ENCODE data around the gene SSU72.

Gene SSU72

DNA sequence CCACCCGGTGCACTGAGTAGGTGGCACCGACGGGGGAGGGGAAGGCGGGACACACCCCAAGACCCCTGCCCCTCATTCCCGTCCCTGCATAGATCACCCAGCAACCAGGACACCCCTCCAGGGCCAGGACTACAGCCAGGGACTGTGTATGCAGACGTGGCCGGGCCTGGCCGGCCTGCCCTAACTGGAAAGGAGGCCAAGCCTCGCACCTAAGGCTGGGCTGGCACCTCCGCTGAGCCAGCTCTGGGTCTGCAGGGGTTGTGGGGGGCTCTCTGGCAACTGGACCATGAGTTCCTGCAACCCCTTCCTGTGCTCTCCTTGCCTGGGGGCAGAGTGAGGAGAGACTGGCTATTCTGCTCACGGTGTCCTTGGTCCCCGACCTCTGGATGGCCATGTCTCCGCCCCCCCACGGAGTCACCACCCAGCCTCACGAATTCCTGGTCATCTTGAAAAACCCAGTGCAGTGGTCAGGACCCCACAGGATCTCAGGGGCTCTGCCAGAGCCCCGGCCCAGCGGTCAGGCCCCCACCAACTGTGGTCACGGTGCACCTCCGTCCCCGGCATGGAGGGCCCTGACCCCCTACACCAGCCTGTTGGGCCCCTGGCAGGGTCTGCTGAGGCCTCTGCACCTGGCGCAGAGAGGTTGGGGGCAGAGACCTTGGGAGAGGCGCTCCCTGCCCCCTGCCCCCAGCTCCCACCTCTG, 26.3 kb upstream of the SSU72 start:
- TF ChIP-seq, protein P1, sequence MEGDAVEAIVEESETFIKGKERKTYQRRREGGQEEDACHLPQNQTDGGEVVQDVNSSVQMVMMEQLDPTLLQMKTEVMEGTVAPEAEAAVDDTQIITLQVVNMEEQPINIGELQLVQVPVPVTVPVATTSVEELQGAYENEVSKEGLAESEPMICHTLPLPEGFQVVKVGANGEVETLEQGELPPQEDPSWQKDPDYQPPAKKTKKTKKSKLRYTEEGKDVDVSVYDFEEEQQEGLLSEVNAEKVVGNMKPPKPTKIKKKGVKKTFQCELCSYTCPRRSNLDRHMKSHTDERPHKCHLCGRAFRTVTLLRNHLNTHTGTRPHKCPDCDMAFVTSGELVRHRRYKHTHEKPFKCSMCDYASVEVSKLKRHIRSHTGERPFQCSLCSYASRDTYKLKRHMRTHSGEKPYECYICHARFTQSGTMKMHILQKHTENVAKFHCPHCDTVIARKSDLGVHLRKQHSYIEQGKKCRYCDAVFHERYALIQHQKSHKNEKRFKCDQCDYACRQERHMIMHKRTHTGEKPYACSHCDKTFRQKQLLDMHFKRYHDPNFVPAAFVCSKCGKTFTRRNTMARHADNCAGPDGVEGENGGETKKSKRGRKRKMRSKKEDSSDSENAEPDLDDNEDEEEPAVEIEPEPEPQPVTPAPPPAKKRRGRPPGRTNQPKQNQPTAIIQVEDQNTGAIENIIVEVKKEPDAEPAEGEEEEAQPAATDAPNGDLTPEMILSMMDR (IDR thresholded peaks at IDR 0.05; ENCODE audit: borderline replicate concordance, extremely low read depth, low read length, poor library complexity, severe bottlenecking), result no peak
- no peak for TF ChIP-seq EZH2 (IDR thresholded peaks at IDR 0.05; ENCODE audit: borderline replicate concordance, low read depth, low read length, severe bottlenecking)
- Histone ChIP-seq H3K27me3 (ENCODE audit: insufficient read depth, low read length, poor library complexity) (no peaks in the 10 kb centered on the region), H3K4me2 (ENCODE audit: insufficient read depth, low read length) (no peak overlapping the region), H3K9ac (ENCODE audit: low read depth, low read length) (no peak overlapping the region), H4K20me1 (ENCODE audit: insufficient read depth, low read length) (no peaks in the 10 kb centered on the region), H3K9me3 (ENCODE audit: insufficient read depth, low read length, severe bottlenecking) (no peaks in the 10 kb centered on the region), H3K4me1 (ENCODE audit: insufficient read depth, low read length) (no peaks in the 10 kb centered on the region), H3K4me3 (ENCODE audit: low read depth in 1 of 2, low read length in 2 of 2) (no peak overlapping the region), H3K79me2 (ENCODE audit: insufficient read depth, low read length) (no peaks in the 10 kb centered on the region), H3K27ac (ENCODE audit: low read length) (no peak overlapping the region), H3K36me3 (ENCODE audit: insufficient read depth, low read length) (no peaks in the 10 kb centered on the region), H2AFZ (ENCODE audit: low read depth, low read length) (no peak overlapping the region)
- DNase-seq (no peak), ATAC-seq (ENCODE audit: insufficient read depth, low read depth) (no peak)

DNA sequence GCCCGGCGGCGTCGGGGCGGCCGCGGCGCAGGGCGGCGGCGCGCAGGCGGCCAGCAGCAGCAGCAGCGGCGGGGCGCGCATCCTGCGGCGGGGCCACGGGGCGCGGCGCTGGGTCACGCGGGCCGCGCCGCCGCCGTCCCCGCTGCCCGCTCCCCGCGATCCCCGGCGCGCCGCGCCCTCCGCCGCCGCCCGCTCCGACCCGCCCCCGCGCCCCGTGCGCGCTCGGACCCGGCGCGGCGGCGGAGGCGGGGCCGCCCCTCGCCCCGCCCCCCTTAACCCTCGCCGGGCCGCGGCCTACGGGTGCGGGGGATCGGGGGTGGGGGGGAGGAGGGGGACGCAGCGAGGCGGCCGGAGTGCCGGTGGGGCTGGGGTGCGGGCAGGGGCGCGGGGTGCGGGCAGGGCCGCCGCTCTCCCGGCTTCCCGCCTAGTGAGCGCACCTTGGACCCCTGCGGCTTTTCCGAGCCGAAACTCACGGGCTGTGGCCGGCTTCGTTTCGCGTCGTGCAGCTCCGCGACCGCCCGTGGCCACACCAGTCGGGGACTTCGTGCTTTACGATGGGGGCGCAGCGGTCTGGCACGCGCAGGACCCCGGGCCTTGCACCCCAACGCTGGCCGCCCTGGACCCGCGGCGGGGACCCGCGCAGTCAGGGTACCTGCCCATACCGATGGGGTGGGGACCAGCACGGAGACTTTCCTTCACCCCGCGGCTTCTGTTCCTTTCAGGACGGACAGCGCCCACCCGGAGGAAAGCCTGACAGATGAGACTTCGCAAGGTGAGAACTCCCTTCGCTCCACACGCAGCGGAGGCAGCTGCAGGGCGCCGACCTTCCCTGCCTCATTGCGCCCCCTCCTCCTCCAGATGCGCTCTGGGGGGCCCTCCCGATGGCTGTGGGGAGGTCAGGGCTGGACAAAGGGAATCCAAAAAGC, 25.5 kb upstream of the SSU72 start, which contains the start of gene FNDC10:
Gene FNDC10 (minus strand): TSS at position 201 of the 926 bp plus-strand sequence. CDS start 120 bp downstream, at position 81.
- Histone ChIP-seq H3K36me3 (ENCODE audit: insufficient read depth, low read length) (no peaks in the 10 kb centered on the region), H3K27me3 (ENCODE audit: insufficient read depth, low read length, poor library complexity) (no peaks in the 10 kb centered on the region), H2AFZ (ENCODE audit: low read depth, low read length) (no peak within 1 kb of the TSS), H3K79me2 (ENCODE audit: insufficient read depth, low read length) (no peaks in the 10 kb centered on the region), H3K4me2 (ENCODE audit: insufficient read depth, low read length) (no peak within 1 kb of the TSS), H3K27ac (ENCODE audit: low read length) (no peak within 1 kb of the TSS), H3K9me3 (ENCODE audit: insufficient read depth, low read length, severe bottlenecking) (no peaks in the 10 kb centered on the region), H3K4me1 (ENCODE audit: insufficient read depth, low read length) (no peaks in the 10 kb centered on the region), H3K9ac (ENCODE audit: low read depth, low read length) (no peak within 1 kb of the TSS), H3K4me3 (ENCODE audit: low read depth in 1 of 2, low read length in 2 of 2) (no peak within 1 kb of the TSS), H4K20me1 (ENCODE audit: insufficient read depth, low read length) (no peaks in the 10 kb centered on the region)
- TF ChIP-seq, protein P1 (IDR thresholded peaks at IDR 0.05; ENCODE audit: borderline replicate concordance, extremely low read depth, low read length, poor library complexity, severe bottlenecking), result no peak
- no peak for TF ChIP-seq EZH2 (IDR thresholded peaks at IDR 0.05; ENCODE audit: borderline replicate concordance, low read depth, low read length, severe bottlenecking)
- ATAC-seq (ENCODE audit: insufficient read depth, low read depth) (no peak), DNase-seq (no peak)

DNA sequence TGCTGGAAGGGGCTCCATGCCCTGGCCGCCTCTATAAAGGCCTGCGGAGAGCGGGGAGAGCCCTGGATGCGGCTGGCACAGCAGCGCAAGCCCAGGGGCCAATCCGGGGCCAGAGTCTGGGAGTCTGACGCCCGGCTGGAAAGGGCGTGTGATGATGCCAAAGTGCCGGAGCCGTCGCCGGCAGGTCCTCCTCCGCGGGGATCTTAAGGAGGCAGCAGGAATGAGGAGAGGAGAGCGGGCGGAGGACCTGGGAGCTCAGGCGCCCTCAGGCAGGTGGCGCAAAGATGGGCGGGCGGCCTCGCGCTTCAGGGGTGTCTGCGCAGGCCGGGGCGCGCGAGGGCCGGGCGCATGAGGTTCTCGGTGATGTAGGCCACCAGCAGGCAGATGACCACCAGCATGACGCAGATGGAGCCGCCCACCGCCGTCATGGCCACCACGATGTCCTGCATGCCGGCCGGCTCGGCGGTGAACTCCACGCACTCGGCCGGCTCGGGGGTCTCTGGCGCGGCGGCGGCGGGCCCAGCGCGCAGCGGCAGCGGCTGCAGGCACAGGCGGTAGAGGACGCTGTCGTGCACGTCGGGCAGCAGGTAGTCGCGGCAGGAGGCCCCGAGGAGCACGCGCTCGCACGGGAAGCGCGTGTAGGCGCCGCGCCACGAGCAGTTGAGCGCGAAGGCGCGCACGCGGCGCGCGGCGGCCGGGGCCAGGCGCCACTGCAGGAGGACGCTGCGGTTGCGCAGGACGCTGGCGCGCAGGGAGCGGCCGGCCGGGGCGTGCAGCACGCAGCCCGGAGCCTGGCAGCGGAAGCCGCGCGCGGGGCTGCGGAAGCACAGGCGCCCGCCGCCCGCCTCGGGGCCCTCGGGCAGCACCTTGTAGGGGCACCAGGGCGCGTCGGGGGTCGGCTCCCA, 24.6 kb upstream of the SSU72 start:
- Histone ChIP-seq H3K4me2 (ENCODE audit: insufficient read depth, low read length) (no peak overlapping the region), H3K9me3 (ENCODE audit: insufficient read depth, low read length, severe bottlenecking) (no peaks in the 10 kb centered on the region), H4K20me1 (ENCODE audit: insufficient read depth, low read length) (no peaks in the 10 kb centered on the region), H3K9ac (ENCODE audit: low read depth, low read length) (no peak overlapping the region), H2AFZ (ENCODE audit: low read depth, low read length) (no peak overlapping the region), H3K27me3 (ENCODE audit: insufficient read depth, low read length, poor library complexity) (no peaks in the 10 kb centered on the region), H3K36me3 (ENCODE audit: insufficient read depth, low read length) (no peaks in the 10 kb centered on the region), H3K79me2 (ENCODE audit: insufficient read depth, low read length) (no peaks in the 10 kb centered on the region), H3K27ac (ENCODE audit: low read length) (no peak overlapping the region), H3K4me1 (ENCODE audit: insufficient read depth, low read length) (no peaks in the 10 kb centered on the region), H3K4me3 (ENCODE audit: low read depth in 1 of 2, low read length in 2 of 2) (no peak overlapping the region)
- TF ChIP-seq, protein P1 (IDR thresholded peaks at IDR 0.05; ENCODE audit: borderline replicate concordance, extremely low read depth, low read length, poor library complexity, severe bottlenecking), result no peak
- no peak for TF ChIP-seq EZH2 (IDR thresholded peaks at IDR 0.05; ENCODE audit: borderline replicate concordance, low read depth, low read length, severe bottlenecking)
- ATAC-seq (ENCODE audit: insufficient read depth, low read depth), result no peak
- no peak for DNase-seq
